ENCODE measurements around the gene BNIP5. TPM values are rescaled to one million over a fixed set of nuclear protein-coding genes. Genes with fewer than 3 reads are reported as not detected.

Gene BNIP5
- polyA plus RNA-seq, 3 donors, result not detected

DNA sequence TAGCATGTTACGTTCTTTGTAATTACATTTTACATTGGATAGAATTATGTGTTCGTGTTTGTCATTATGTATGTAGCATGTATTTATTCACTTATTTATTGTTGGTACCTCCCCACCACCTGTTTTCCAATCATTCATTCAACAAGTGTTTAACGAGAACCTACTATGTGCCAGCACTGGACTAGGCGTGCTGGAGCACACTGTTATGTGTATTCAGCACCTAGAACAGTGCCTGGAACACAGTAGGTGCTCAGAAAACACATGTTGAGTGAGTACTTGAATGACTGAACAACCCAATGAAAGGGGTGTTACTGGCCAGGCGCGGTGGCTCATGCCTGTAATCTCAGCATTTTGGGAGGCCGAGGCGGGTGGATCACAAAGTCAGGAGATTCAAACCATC, 39.5 kb upstream of the BNIP5 start:
- H3K4me1 Mint-ChIP-seq, result peaks cover 9% of the 10 kb centered on the region
- Histone ChIP-seq H3K4me1 (ENCODE audit: control insufficient read depth in 1 of 2, insufficient read depth in 2 of 2, low read length in 2 of 2) (peaks cover 0 to 4% of the 10 kb centered on the region in 2 donors), H3K9me3 (replicated peaks in 1 of 2; ENCODE audit: control insufficient read depth in 1 of 2, insufficient read depth in 1 of 2, low read length in 2 of 2) (no peaks in the 10 kb centered on the region), H3K27ac (ENCODE audit: low read depth in 1 of 2, low read length in 2 of 2) (no peak overlapping the region), H3K9ac (ENCODE audit: insufficient read depth, low read length, poor library complexity, severe bottlenecking) (no peak overlapping the region), H3K79me2 (ENCODE audit: insufficient read depth, low read length) (no peaks in the 10 kb centered on the region), H2AFZ (ENCODE audit: insufficient read depth, low read depth, low read length, poor library complexity, severe bottlenecking) (no peak overlapping the region), H3K36me3 (replicated peaks in 1 of 2; ENCODE audit: control insufficient read depth in 1 of 2, insufficient read depth in 2 of 2, low read length in 2 of 2) (no peaks in the 10 kb centered on the region), H3K4me2 (replicated peaks; ENCODE audit: extremely low read depth, low read length, poor library complexity, severe bottlenecking) (no peak overlapping the region), H3K27me3 (ENCODE audit: control insufficient read depth in 2 of 2, insufficient read depth in 2 of 2, low read length in 2 of 2) (no peaks in the 10 kb centered on the region), H4K20me1 (ENCODE audit: insufficient read depth, low read length) (no peaks in the 10 kb centered on the region), H3K4me3 (replicated peaks in 1 of 3; ENCODE audit: low read depth in 2 of 3, low read length in 3 of 3) (no peak overlapping the region)
- no peak for DNase-seq
- peaks cover 0 to 1% (median 0%) of the 10 kb centered on the region in 7 donors for H3K9me3 Mint-ChIP-seq
- H3K27me3 Mint-ChIP-seq (ENCODE audit: low read depth in 3 of 3), result peaks cover 3 to 9% (median 5%) of the 10 kb centered on the region in 3 donors
- intact Hi-C loops (cut with micrococcal nuclease), result no loop called here
- no peak overlapping the region for H3K4me3 Mint-ChIP-seq
- WGBS (ENCODE audit: insufficient coverage), result no CpG with 5 or more reads among the region's 8 CpGs
- H3K36me3 Mint-ChIP-seq, result peaks cover 2 to 21% of the 10 kb centered on the region in 2 donors
- TF ChIP-seq, protein P1, sequence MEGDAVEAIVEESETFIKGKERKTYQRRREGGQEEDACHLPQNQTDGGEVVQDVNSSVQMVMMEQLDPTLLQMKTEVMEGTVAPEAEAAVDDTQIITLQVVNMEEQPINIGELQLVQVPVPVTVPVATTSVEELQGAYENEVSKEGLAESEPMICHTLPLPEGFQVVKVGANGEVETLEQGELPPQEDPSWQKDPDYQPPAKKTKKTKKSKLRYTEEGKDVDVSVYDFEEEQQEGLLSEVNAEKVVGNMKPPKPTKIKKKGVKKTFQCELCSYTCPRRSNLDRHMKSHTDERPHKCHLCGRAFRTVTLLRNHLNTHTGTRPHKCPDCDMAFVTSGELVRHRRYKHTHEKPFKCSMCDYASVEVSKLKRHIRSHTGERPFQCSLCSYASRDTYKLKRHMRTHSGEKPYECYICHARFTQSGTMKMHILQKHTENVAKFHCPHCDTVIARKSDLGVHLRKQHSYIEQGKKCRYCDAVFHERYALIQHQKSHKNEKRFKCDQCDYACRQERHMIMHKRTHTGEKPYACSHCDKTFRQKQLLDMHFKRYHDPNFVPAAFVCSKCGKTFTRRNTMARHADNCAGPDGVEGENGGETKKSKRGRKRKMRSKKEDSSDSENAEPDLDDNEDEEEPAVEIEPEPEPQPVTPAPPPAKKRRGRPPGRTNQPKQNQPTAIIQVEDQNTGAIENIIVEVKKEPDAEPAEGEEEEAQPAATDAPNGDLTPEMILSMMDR (IDR thresholded peaks at IDR 0.05), result no peak
- H3K27ac Mint-ChIP-seq, result no peak overlapping the region

GRCh38 chr6:36375644-36376155, 39.0 kb upstream of the BNIP5 start:
- intact Hi-C loops (cut with micrococcal nuclease), result no loop called here
- Histone ChIP-seq H3K4me2 (replicated peaks; ENCODE audit: extremely low read depth, low read length, poor library complexity, severe bottlenecking) (no peak overlapping the region), H3K4me1 (ENCODE audit: control insufficient read depth in 1 of 2, insufficient read depth in 2 of 2, low read length in 2 of 2) (peaks cover 0 to 6% of the 10 kb centered on the region in 2 donors), H3K9ac (ENCODE audit: insufficient read depth, low read length, poor library complexity, severe bottlenecking) (no peak overlapping the region), H3K9me3 (replicated peaks in 1 of 2; ENCODE audit: control insufficient read depth in 1 of 2, insufficient read depth in 1 of 2, low read length in 2 of 2) (no peaks in the 10 kb centered on the region), H3K4me3 (replicated peaks in 1 of 3; ENCODE audit: low read depth in 2 of 3, low read length in 3 of 3) (no peak overlapping the region), H2AFZ (ENCODE audit: insufficient read depth, low read depth, low read length, poor library complexity, severe bottlenecking) (no peak overlapping the region), H4K20me1 (ENCODE audit: insufficient read depth, low read length) (no peaks in the 10 kb centered on the region), H3K36me3 (replicated peaks in 1 of 2; ENCODE audit: control insufficient read depth in 1 of 2, insufficient read depth in 2 of 2, low read length in 2 of 2) (no peaks in the 10 kb centered on the region), H3K27ac (ENCODE audit: low read depth in 1 of 2, low read length in 2 of 2) (no peak overlapping the region), H3K79me2 (ENCODE audit: insufficient read depth, low read length) (no peaks in the 10 kb centered on the region), H3K27me3 (ENCODE audit: control insufficient read depth in 2 of 2, insufficient read depth in 2 of 2, low read length in 2 of 2) (no peaks in the 10 kb centered on the region)
- no peak for DNase-seq
- H3K9me3 Mint-ChIP-seq, result peaks cover 0 to 1% (median 0%) of the 10 kb centered on the region in 7 donors
- 95% methylated on average over 20 of the region's 20 CpGs for WGBS (ENCODE audit: insufficient coverage)
- no peak overlapping the region for H3K27ac Mint-ChIP-seq
- TF ChIP-seq, protein P1 (IDR thresholded peaks at IDR 0.05), result no peak
- H3K27me3 Mint-ChIP-seq (ENCODE audit: low read depth in 3 of 3), result peaks cover 3 to 9% (median 3%) of the 10 kb centered on the region in 3 donors
- H3K4me1 Mint-ChIP-seq, result peaks cover 9% of the 10 kb centered on the region
- H3K4me3 Mint-ChIP-seq, result no peak overlapping the region
- H3K36me3 Mint-ChIP-seq, result peaks cover 3 to 24% of the 10 kb centered on the region in 2 donors

Data from CD14-positive monocyte (primary cell).